WI38 (cell line): ENCODE results near the gene TNFSF8.

Experiments used
- H3K4me3 ChIP-seq: 2 replicates; pipeline ENCODE4 v1.5.1; 2011; ENCODE audit warnings: low read depth, mild to moderate bottlenecking, control low read depth, low read length
- CTCF ChIP-seq: IDR thresholded peaks from 2 replicates; pipeline ENCODE4 v1.5.1; 2012; ENCODE audit warnings: low read depth, mild to moderate bottlenecking, control low read depth, low read length

The TNFSF8 gene

GRCh38 chr9:114851306-114851705, 79.1 kb downstream of the TNFSF8 start:
- no peak for TF ChIP-seq CTCF
- no peak overlapping the region for H3K4me3 ChIP-seq
